ENCODE data around the gene FAM8A1.

The FAM8A1 gene

GRCh38 chr6:17602888-17603287 lies 2.8 kb downstream of the FAM8A1 start:
- no peak for DNase-seq

- no peak for DNase-seq
Observed at GRCh38 chr6:17606606-17607005, 6.5 kb downstream of the FAM8A1 start.

GRCh38 chr6:17610835-17611234 lies 10.7 kb downstream of the FAM8A1 start:
- DNase-seq: no peak

- DNase-seq: no peak
Observed at GRCh38 chr6:17612048-17612447, 11.9 kb downstream of the FAM8A1 start.

- no peak for DNase-seq
Observed at GRCh38 chr6:17615794-17616193, 15.7 kb downstream of the FAM8A1 start.

GRCh38 chr6:17621003-17621402 lies 20.9 kb downstream of the FAM8A1 start:
- DNase-seq: no peak

GRCh38 chr6:17622144-17622543 lies 22.0 kb downstream of the FAM8A1 start:
- peak; percentile 54 for DNase-seq

GRCh38 chr6:17624396-17624795 lies 24.3 kb downstream of the FAM8A1 start:
- no peak for DNase-seq

- DNase-seq: no peak
Observed at GRCh38 chr6:17628873-17629272, 28.8 kb downstream of the FAM8A1 start.

- no peak for DNase-seq
Observed at GRCh38 chr6:17629824-17630510, 29.9 kb downstream of the FAM8A1 start.

GRCh38 chr6:17630511-17631073 lies 30.5 kb downstream of the FAM8A1 start:
- no peak for DNase-seq

GRCh38 chr6:17632934-17633333 lies 32.8 kb downstream of the FAM8A1 start:
- DNase-seq: no peak

- DNase-seq: no peak
Observed at GRCh38 chr6:17633465-17634188, 33.5 kb downstream of the FAM8A1 start.

- no peak for DNase-seq
Observed at GRCh38 chr6:17635568-17635967, 35.5 kb downstream of the FAM8A1 start.

GRCh38 chr6:17638212-17638715 lies 38.2 kb downstream of the FAM8A1 start:
- no peak for DNase-seq

GRCh38 chr6:17640477-17640917 lies 40.4 kb downstream of the FAM8A1 start:
- no peak for DNase-seq

GRCh38 chr6:17648745-17649144 lies 48.6 kb downstream of the FAM8A1 start:
- DNase-seq: no peak

GRCh38 chr6:17650656-17651309 lies 50.7 kb downstream of the FAM8A1 start:
- no peak for DNase-seq

GRCh38 chr6:17653198-17653882 lies 53.2 kb downstream of the FAM8A1 start:
- DNase-seq: no peak

- peak; percentile 48 for DNase-seq
Observed at GRCh38 chr6:17656092-17656491, 56.0 kb downstream of the FAM8A1 start.

- no peak for DNase-seq
Observed at GRCh38 chr6:17656644-17657043, 56.5 kb downstream of the FAM8A1 start.
